ENCODE measurements around the gene DAPP1.

Gene DAPP1

DNA sequence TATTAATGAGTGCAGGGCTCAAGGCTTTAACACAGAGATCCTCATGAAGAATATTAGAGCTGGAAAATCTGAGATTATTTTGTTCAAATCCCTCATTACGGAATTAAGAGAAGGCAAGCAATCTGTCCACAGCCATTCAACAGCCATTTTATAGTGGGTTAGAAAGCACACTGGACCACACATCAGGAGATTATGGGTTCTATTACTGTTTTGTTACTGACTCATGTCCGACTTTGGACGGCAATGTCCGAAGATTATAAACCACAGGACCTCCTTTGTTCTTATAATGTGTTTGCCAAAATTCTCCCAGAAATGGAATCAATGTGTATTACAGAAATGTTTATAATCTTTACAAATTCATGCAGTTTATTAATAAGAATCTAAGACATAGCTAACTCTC, 69.5 kb downstream of the DAPP1 start:
- Histone ChIP-seq H3K9me3 (ENCODE audit: control insufficient read depth, low read depth, low read length) (no peaks in the 10 kb centered on the region), H3K36me3 (ENCODE audit: control insufficient read depth, low read depth, low read length) (peaks cover 8% of the 10 kb centered on the region), H3K27me3 (ENCODE audit: control insufficient read depth, insufficient read depth, low read length) (no peaks in the 10 kb centered on the region), H3K27ac (ENCODE audit: low read length) (no peak overlapping the region), H3K9ac (ENCODE audit: low read length) (no peak overlapping the region), H3K4me1 (ENCODE audit: control insufficient read depth, low read depth, low read length) (no peaks in the 10 kb centered on the region), H3K4me3 (ENCODE audit: low read length) (no peak overlapping the region)

DNA sequence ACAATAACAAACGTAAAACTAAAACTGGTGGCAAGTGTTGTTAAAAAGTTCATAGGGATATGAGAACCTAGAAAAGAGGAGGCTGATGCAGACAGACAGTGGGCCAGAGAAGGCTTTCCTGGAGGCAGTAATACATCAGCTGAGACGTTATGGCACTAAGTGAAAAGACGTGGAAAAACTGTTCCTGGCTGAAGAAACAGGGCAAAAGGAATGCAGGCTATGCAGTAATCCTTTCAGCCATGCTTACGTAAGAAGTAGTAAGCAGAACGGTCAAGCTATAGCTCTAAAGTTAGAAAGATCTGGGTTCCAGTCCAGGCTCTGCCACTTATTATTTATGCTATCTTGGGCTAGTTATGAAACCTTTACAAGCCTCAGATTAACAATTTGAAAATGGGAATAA, 71.2 kb downstream of the DAPP1 start:
- Histone ChIP-seq H3K4me1 (ENCODE audit: control insufficient read depth, low read depth, low read length) (no peaks in the 10 kb centered on the region), H3K4me3 (ENCODE audit: low read length) (no peak overlapping the region), H3K9me3 (ENCODE audit: control insufficient read depth, low read depth, low read length) (no peaks in the 10 kb centered on the region), H3K9ac (ENCODE audit: low read length) (no peak overlapping the region), H3K27ac (ENCODE audit: low read length) (no peak overlapping the region), H3K27me3 (ENCODE audit: control insufficient read depth, insufficient read depth, low read length) (no peaks in the 10 kb centered on the region), H3K36me3 (ENCODE audit: control insufficient read depth, low read depth, low read length) (no peaks in the 10 kb centered on the region)

DNA sequence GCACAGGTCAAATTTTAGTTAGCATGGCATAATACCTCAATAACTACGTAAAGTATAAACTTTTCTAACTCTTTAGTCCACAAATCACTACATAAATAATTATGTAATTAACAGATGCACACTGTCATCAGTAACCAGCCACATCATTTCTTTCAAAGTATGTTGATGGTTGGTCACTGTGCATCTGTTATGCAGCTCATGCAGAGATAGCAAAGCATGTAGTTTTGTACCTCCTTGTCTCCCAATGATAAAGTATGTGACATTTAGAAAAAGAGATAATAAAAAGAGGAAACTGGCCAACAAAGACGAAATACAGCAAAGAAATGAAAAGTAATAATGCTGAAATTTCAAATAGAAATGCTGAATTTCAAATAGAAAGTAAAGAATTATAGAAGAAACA, 74.7 kb downstream of the DAPP1 start:
- Histone ChIP-seq H3K9ac (ENCODE audit: low read length) (no peak overlapping the region), H3K27ac (ENCODE audit: low read length) (no peak overlapping the region), H3K27me3 (ENCODE audit: control insufficient read depth, insufficient read depth, low read length) (no peaks in the 10 kb centered on the region), H3K9me3 (ENCODE audit: control insufficient read depth, low read depth, low read length) (no peaks in the 10 kb centered on the region), H3K36me3 (ENCODE audit: control insufficient read depth, low read depth, low read length) (no peaks in the 10 kb centered on the region), H3K4me1 (ENCODE audit: control insufficient read depth, low read depth, low read length) (no peaks in the 10 kb centered on the region), H3K4me3 (ENCODE audit: low read length) (no peak overlapping the region)

DNA sequence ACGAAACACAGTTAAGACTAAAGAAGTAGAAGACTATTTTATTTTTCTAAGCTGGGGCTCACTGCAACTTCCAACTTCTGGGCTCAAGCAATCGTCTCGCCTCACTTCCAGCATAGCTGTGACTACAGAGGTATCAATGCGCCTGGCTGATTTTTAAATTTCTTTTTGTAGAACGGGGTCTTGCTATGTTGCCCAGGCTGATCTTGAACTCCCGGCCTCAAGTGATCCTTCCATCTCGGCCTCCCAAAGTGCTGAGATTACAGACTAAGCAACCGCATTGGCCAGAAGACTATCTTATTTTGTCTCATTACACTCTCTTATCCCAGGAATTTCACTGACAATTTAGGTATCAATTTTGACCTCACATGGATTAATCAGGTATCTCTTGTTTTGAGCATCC, 76.4 kb downstream of the DAPP1 start:
- H3K9ac ChIP-seq (ENCODE audit: low read length) = no peak overlapping the region
- peak overlapping the region; percentile 95 for H3K4me3 ChIP-seq (ENCODE audit: low read length)
- no peak overlapping the region for H3K27ac ChIP-seq (ENCODE audit: low read length)
- H3K9me3 ChIP-seq (ENCODE audit: control insufficient read depth, low read depth, low read length) = no peaks in the 10 kb centered on the region
- H3K36me3 ChIP-seq (ENCODE audit: control insufficient read depth, low read depth, low read length) = no peaks in the 10 kb centered on the region
- no peaks in the 10 kb centered on the region for H3K4me1 ChIP-seq (ENCODE audit: control insufficient read depth, low read depth, low read length)
- no peaks in the 10 kb centered on the region for H3K27me3 ChIP-seq (ENCODE audit: control insufficient read depth, insufficient read depth, low read length)

DNA sequence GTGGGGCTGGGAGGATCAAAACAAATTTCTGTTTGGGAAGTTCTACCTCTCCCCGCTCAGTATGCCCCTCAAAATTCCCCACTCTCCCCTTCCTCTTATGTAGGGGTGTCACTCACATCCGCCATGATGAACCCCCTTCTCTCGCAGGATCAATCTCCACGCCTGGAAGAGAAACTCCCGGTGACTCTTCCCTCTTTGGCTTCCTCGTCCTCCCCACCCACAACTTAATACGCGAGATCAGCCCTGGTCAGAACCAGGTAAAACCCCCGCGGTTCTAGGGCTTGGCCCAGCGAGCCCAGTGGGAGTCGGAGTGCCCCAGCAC, 77.2 kb downstream of the DAPP1 start:
- no peaks in the 10 kb centered on the region for H3K9me3 ChIP-seq (ENCODE audit: control insufficient read depth, low read depth, low read length)
- no peaks in the 10 kb centered on the region for H3K4me1 ChIP-seq (ENCODE audit: control insufficient read depth, low read depth, low read length)

DNA sequence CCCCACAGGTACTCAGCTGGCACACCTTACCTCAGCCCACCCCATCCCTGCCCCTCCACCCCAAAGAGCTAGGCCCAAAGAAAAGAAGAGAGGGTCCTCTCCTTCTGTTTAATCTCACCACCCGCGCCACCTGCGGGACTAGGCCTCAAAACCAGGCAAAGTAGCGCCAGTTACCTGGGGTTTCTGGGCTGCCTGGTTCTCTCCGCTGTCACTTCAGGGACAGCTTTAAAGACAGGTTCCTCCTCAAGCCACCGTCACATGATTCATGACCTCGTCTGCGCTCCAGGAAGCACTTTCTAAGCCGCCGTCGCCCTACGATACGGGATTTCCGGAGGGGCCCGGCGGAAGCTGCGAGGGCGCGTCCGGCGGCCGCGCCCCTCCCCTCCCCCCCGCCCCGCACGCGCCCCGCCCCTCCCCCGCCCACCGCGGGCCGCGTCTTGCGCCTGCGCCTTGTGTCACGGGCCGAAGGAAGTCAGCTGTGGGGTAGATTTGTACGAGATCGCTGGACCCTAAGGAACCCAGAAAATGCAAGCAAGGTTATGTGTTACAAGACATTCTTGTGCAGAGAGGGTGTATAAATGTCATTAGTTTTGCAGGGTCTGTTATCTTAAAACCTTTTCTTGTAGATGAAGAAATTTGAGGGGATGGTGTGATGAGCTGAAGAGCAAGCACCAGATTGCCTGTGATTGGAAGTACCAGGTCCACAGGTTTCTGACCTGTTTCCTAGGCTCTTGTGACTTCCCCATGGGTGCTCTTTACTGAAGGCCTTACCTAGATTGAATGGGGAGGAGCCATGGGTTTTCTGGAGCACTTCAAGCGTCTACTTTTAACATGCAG, 77.8 kb downstream of the DAPP1 start, which contains the start of gene LAMTOR3:
TSS of gene LAMTOR3 (minus strand) at position 267 of the 837 bp plus-strand sequence. CDS start 464 bp downstream, outside the sequence.
- no peaks in the 10 kb centered on the region for H3K9me3 ChIP-seq (ENCODE audit: control insufficient read depth, low read depth, low read length)
- H3K27me3 ChIP-seq (ENCODE audit: control insufficient read depth, insufficient read depth, low read length) = no peaks in the 10 kb centered on the region
- H3K27ac ChIP-seq (ENCODE audit: low read length) = peak within 1 kb of the TSS; percentile 84
- H3K4me3 ChIP-seq (ENCODE audit: low read length) = peak within 1 kb of the TSS; percentile 95
- H3K36me3 ChIP-seq (ENCODE audit: control insufficient read depth, low read depth, low read length) = peaks cover under 1% of the 10 kb centered on the region
- no peaks in the 10 kb centered on the region for H3K4me1 ChIP-seq (ENCODE audit: control insufficient read depth, low read depth, low read length)
- peak within 1 kb of the TSS; percentile 72 for H3K9ac ChIP-seq (ENCODE audit: low read length)

More for the DNA sequence above, 77.2 kb downstream of the DAPP1 start:
- peak overlapping the region; percentile 68 for H3K27ac ChIP-seq (ENCODE audit: low read length)
- peak overlapping the region; percentile 95 for H3K4me3 ChIP-seq (ENCODE audit: low read length)
- peak overlapping the region; percentile 72 for H3K9ac ChIP-seq (ENCODE audit: low read length)
- no peaks in the 10 kb centered on the region for H3K27me3 ChIP-seq (ENCODE audit: control insufficient read depth, insufficient read depth, low read length)
- H3K36me3 ChIP-seq (ENCODE audit: control insufficient read depth, low read depth, low read length) = no peaks in the 10 kb centered on the region

DNA sequence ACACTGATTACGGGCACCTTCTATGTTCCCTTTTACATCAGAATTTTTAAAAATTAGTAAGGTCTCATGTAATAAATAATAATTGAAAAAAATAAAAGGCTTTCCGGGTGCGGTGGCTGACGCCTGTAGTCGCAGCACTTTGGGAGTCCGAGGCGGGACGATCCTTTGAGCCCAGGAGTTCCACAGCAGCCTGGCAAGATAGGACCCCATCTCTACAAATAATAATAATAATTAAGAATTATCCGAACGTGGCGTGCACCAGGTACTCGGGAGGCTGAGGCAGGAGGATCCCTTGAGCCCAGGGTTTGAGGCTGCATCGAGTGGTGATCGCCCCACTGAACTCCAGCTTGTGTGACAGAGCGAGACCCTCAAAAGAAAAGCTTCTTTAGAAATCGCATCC, 78.4 kb downstream of the DAPP1 start:
- Histone ChIP-seq H3K27me3 (ENCODE audit: control insufficient read depth, insufficient read depth, low read length) (no peaks in the 10 kb centered on the region), H3K36me3 (ENCODE audit: control insufficient read depth, low read depth, low read length) (peaks cover 4% of the 10 kb centered on the region), H3K4me3 (ENCODE audit: low read length) (peak overlapping the region; percentile 86), H3K9me3 (ENCODE audit: control insufficient read depth, low read depth, low read length) (no peaks in the 10 kb centered on the region), H3K9ac (ENCODE audit: low read length) (peak overlapping the region; percentile 68), H3K27ac (ENCODE audit: low read length) (peak overlapping the region; percentile 84), H3K4me1 (ENCODE audit: control insufficient read depth, low read depth, low read length) (no peaks in the 10 kb centered on the region)

DNA sequence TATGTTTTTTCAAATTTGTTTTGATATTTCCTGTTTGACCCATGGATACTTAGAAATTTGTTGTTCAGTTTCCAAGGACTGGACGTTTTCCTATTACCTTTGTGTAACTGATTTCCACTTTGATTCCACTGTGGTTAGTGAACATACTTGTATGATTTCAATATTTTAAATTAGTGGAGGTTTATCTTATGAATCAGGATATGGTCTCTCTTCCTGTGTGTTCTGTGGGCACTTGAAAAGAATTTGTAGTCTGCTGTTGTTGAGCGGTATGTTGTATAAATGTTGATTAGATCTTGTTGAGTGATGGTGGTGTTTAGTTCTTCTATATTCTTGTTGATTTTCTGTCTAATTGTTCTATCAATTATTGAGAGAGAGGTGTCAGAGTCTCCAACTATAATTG, 98.8 kb downstream of the DAPP1 start:
- Histone ChIP-seq H3K4me1 (ENCODE audit: control insufficient read depth, low read depth, low read length) (no peaks in the 10 kb centered on the region), H3K4me3 (ENCODE audit: low read length) (no peak overlapping the region), H3K36me3 (ENCODE audit: control insufficient read depth, low read depth, low read length) (no peaks in the 10 kb centered on the region), H3K27me3 (ENCODE audit: control insufficient read depth, insufficient read depth, low read length) (no peaks in the 10 kb centered on the region), H3K9me3 (ENCODE audit: control insufficient read depth, low read depth, low read length) (no peaks in the 10 kb centered on the region), H3K9ac (ENCODE audit: low read length) (no peak overlapping the region), H3K27ac (ENCODE audit: low read length) (no peak overlapping the region)

DNA sequence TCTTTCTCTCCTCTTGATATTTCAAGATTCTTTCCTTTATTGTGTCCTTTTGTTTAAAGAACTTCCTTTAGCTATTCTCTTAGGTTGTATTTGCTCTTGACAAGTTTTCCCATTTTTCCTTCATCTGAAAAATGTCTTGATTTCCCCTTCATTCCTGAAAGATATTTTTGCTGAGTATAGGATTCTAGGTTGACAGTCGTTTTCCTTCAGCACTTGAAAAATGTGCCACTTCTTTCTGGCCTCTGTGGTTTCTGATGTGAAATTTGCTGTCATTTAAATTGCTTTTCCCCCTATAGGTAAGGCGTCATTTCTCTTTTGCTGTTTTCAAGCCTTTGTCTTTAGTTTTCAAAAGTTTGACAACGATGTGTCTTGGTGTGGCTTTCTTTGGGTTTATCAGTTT, 100.9 kb downstream of the DAPP1 start:
- Histone ChIP-seq H3K9me3 (ENCODE audit: control insufficient read depth, low read depth, low read length) (no peaks in the 10 kb centered on the region), H3K27ac (ENCODE audit: low read length) (no peak overlapping the region), H3K36me3 (ENCODE audit: control insufficient read depth, low read depth, low read length) (peaks cover 8% of the 10 kb centered on the region), H3K4me1 (ENCODE audit: control insufficient read depth, low read depth, low read length) (no peaks in the 10 kb centered on the region), H3K27me3 (ENCODE audit: control insufficient read depth, insufficient read depth, low read length) (no peaks in the 10 kb centered on the region), H3K9ac (ENCODE audit: low read length) (no peak overlapping the region), H3K4me3 (ENCODE audit: low read length) (no peak overlapping the region)

DNA sequence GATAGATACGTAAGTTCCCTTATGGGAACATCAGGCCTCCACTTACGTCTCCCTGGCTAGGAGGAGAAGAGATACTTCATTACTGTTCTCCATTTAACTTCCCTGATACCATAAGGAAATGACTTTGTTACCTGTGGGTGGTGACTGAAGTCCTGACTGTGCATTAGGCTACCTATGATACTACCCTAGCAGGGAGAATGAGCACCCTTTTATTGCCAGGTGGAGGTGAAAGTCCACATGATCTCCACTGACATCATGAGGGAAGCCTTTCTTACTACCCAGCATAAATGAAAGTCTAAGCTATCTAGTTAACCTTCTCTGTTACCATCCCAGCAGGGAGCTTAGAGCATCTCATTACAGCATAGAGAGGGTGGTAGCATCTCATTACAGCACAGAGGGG, 102.0 kb downstream of the DAPP1 start:
- Histone ChIP-seq H3K27ac (ENCODE audit: low read length) (no peak overlapping the region), H3K4me1 (ENCODE audit: control insufficient read depth, low read depth, low read length) (no peaks in the 10 kb centered on the region), H3K27me3 (ENCODE audit: control insufficient read depth, insufficient read depth, low read length) (no peaks in the 10 kb centered on the region), H3K9me3 (ENCODE audit: control insufficient read depth, low read depth, low read length) (no peaks in the 10 kb centered on the region), H3K4me3 (ENCODE audit: low read length) (no peak overlapping the region), H3K36me3 (ENCODE audit: control insufficient read depth, low read depth, low read length) (peaks cover 14% of the 10 kb centered on the region), H3K9ac (ENCODE audit: low read length) (no peak overlapping the region)

Data from iPS-18a (cell line).